HUES6 (cell line): ENCODE data around the gene DTX1.
"Not testable (repeated sequence)": the region's sequence is repeated elsewhere in the genome, so short reads cannot be mapped to it uniquely, and the experiment has no call there.

ENCODE experiments used
- H3K27ac ChIP-seq: 2 replicates; pipeline ENCODE4 v1.7.0; 2013; ENCODE audit warnings: low read depth, mild to moderate bottlenecking, low read length, inconsistent platforms
- H3K27me3 ChIP-seq: 2 replicates; pipeline ENCODE4 v1.6.1; 2013; ENCODE audit warnings: low read length; ENCODE audit not compliant: control insufficient read depth, insufficient read depth
- H3K36me3 ChIP-seq: 2 replicates; pipeline ENCODE4 v1.6.1; 2013; ENCODE audit warnings: low read length; ENCODE audit not compliant: control insufficient read depth, insufficient read depth
- H3K4me1 ChIP-seq: 2 replicates; pipeline ENCODE4 v1.6.1; 2013; ENCODE audit warnings: low read length; ENCODE audit not compliant: control insufficient read depth, insufficient read depth
- H3K4me3 ChIP-seq: 2 replicates; pipeline ENCODE4 v1.5.1; 2013; ENCODE audit warnings: low read depth, low read length
- H3K9ac ChIP-seq: one replicate; pipeline ENCODE4 v1.6.1; 2013; ENCODE audit warnings: mild to moderate bottlenecking, low read length
- H3K9me3 ChIP-seq: 2 replicates; pipeline ENCODE4 v1.6.1; 2013; ENCODE audit warnings: low read depth, low read length; ENCODE audit not compliant: control insufficient read depth, insufficient read depth

Gene DTX1

GRCh38 chr12:113134521-113134951, 78.0 kb downstream of the DTX1 start:
- Histone ChIP-seq H3K9ac (no peak overlapping the region), H3K4me3 (peak overlapping the region; percentile 66), H3K27me3 (peaks cover 28% of the 10 kb centered on the region), H3K9me3 (no peaks in the 10 kb centered on the region), H3K27ac (no peak overlapping the region), H3K36me3 (no peaks in the 10 kb centered on the region), H3K4me1 (0 out of 2 replicates have a peak, but pooled peaks cover 11% of the 10 kb centered on the region)

GRCh38 chr12:113135178-113136127, 78.9 kb downstream of the DTX1 start, which contains the start of gene RASAL1:
Gene RASAL1, minus strand, starts transcription at chr12:113135761. Its CDS starts 299 bp downstream, at chr12:113135462.
- H3K4me3 ChIP-seq = peak within 1 kb of the TSS; percentile 66
- H3K27ac ChIP-seq = no peak within 1 kb of the TSS
- H3K27me3 ChIP-seq = peaks cover 28% of the 10 kb centered on the region
- H3K9ac ChIP-seq = peak within 1 kb of the TSS; percentile 48
- H3K9me3 ChIP-seq = no peaks in the 10 kb centered on the region
- 0 out of 2 replicates have a peak, but pooled peaks cover 11% of the 10 kb centered on the region for H3K4me1 ChIP-seq
- no peaks in the 10 kb centered on the region for H3K36me3 ChIP-seq

- H3K9me3 ChIP-seq = no peaks in the 10 kb centered on the region
- H3K4me3 ChIP-seq = peak overlapping the region; percentile 66
- H3K36me3 ChIP-seq = no peaks in the 10 kb centered on the region
- H3K27ac ChIP-seq = no peak overlapping the region
- H3K4me1 ChIP-seq = 0 out of 2 replicates have a peak, but pooled peaks cover 11% of the 10 kb centered on the region
- peaks cover 28% of the 10 kb centered on the region for H3K27me3 ChIP-seq
- H3K9ac ChIP-seq = peak overlapping the region; percentile 47
These were observed 79.8 kb downstream of the DTX1 start for GRCh38 chr12:113136128-113136989.

- H3K4me3 ChIP-seq = no peak overlapping the region
- H3K4me1 ChIP-seq = 0 out of 2 replicates have a peak, but pooled peaks cover 11% of the 10 kb centered on the region
- peaks cover 28% of the 10 kb centered on the region for H3K27me3 ChIP-seq
- no peak overlapping the region for H3K9ac ChIP-seq
- H3K9me3 ChIP-seq = no peaks in the 10 kb centered on the region
- H3K27ac ChIP-seq = no peak overlapping the region
- H3K36me3 ChIP-seq = no peaks in the 10 kb centered on the region
These were observed 80.5 kb downstream of the DTX1 start for GRCh38 chr12:113136990-113137511.

- H3K9ac ChIP-seq = no peak overlapping the region
- H3K36me3 ChIP-seq = no peaks in the 10 kb centered on the region
- H3K9me3 ChIP-seq = no peaks in the 10 kb centered on the region
- H3K27me3 ChIP-seq = peaks cover 28% of the 10 kb centered on the region
- H3K4me3 ChIP-seq = no peak overlapping the region
- 0 out of 2 replicates have a peak, but pooled peaks cover 11% of the 10 kb centered on the region for H3K4me1 ChIP-seq
- no peak overlapping the region for H3K27ac ChIP-seq
These were observed 81.6 kb downstream of the DTX1 start for GRCh38 chr12:113137861-113138783.

- Histone ChIP-seq H3K27me3 (peaks cover 24% of the 10 kb centered on the region), H3K27ac (no peak overlapping the region), H3K9ac (no peak overlapping the region), H3K36me3 (no peaks in the 10 kb centered on the region), H3K4me3 (no peak overlapping the region), H3K4me1 (0 out of 2 replicates have a peak, but pooled peaks cover 11% of the 10 kb centered on the region), H3K9me3 (no peaks in the 10 kb centered on the region)
These were observed 82.3 kb downstream of the DTX1 start for GRCh38 chr12:113138826-113139225.

GRCh38 chr12:113140706-113141105, 84.2 kb downstream of the DTX1 start:
- no peaks in the 10 kb centered on the region for H3K9me3 ChIP-seq
- no peak overlapping the region for H3K27ac ChIP-seq
- 0 out of 2 replicates have a peak, but pooled peaks cover 6% of the 10 kb centered on the region for H3K4me1 ChIP-seq
- H3K27me3 ChIP-seq = peaks cover 8% of the 10 kb centered on the region; the same call in 1 of the 2 replicates
- H3K9ac ChIP-seq = no peak overlapping the region
- no peaks in the 10 kb centered on the region for H3K36me3 ChIP-seq
- no peak overlapping the region for H3K4me3 ChIP-seq

- H3K27ac ChIP-seq, H3K4me1 ChIP-seq, H3K36me3 ChIP-seq, H3K27me3 ChIP-seq, H3K4me3 ChIP-seq, H3K9ac ChIP-seq, H3K9me3 ChIP-seq: not testable (repeated sequence)
These were observed 85.2 kb downstream of the DTX1 start for GRCh38 chr12:113141716-113142115.

- no peak overlapping the region for H3K4me3 ChIP-seq
- H3K4me1 ChIP-seq = no peaks in the 10 kb centered on the region
- no peak overlapping the region for H3K9ac ChIP-seq
- H3K27ac ChIP-seq = no peak overlapping the region
- H3K27me3 ChIP-seq = no peaks in the 10 kb centered on the region
- peaks cover 4% of the 10 kb centered on the region; the same call in 1 of the 2 replicates for H3K9me3 ChIP-seq
- no peaks in the 10 kb centered on the region for H3K36me3 ChIP-seq
These were observed 85.8 kb downstream of the DTX1 start for GRCh38 chr12:113142173-113142885.
